HG03103 (cell line): ENCODE data around the gene LAMA5.

Experiments used
- ATAC-seq: cut with Tn5 transposase; IDR thresholded peaks from one replicate; pipeline ENCODE4 v1.9.1; 2021; ENCODE audit warnings: low read depth; ENCODE audit not compliant: unreplicated experiment

The LAMA5 gene

GRCh38 chr20:62320581-62321354, 46.3 kb downstream of the LAMA5 start:
- ATAC-seq, result no peak

- no peak for ATAC-seq
These were observed 47.7 kb downstream of the LAMA5 start for GRCh38 chr20:62319346-62319909.

GRCh38 chr20:62318400-62319345, 48.4 kb downstream of the LAMA5 start:
- ATAC-seq, result no peak

- ATAC-seq, result no peak
These were observed 49.9 kb downstream of the LAMA5 start for GRCh38 chr20:62317167-62317655.

- ATAC-seq, result no peak
These were observed 50.6 kb downstream of the LAMA5 start for GRCh38 chr20:62316331-62317166.

GRCh38 chr20:62315773-62316172, 51.3 kb downstream of the LAMA5 start:
- no peak for ATAC-seq

GRCh38 chr20:62314711-62315302, 52.3 kb downstream of the LAMA5 start:
- no peak for ATAC-seq

- no peak for ATAC-seq
These were observed 52.8 kb downstream of the LAMA5 start for GRCh38 chr20:62314339-62314638.

- no peak for ATAC-seq
These were observed 53.4 kb downstream of the LAMA5 start for GRCh38 chr20:62313460-62314338.

- ATAC-seq, result no peak
These were observed 54.1 kb downstream of the LAMA5 start for GRCh38 chr20:62313021-62313420.

GRCh38 chr20:62312662-62312977, 54.5 kb downstream of the LAMA5 start:
- no peak for ATAC-seq

GRCh38 chr20:62311832-62312661, 55.1 kb downstream of the LAMA5 start:
- no peak for ATAC-seq

- ATAC-seq, result no peak
These were observed 56.0 kb downstream of the LAMA5 start for GRCh38 chr20:62311150-62311549.

GRCh38 chr20:62310757-62311121, 56.4 kb downstream of the LAMA5 start:
- ATAC-seq, result no peak

GRCh38 chr20:62309947-62310756, 57.0 kb downstream of the LAMA5 start:
- no peak for ATAC-seq

GRCh38 chr20:62309198-62309944, 57.7 kb downstream of the LAMA5 start:
- ATAC-seq, result no peak
